Smooth muscle cell of the brain vasculature (primary cell): ENCODE data around the gene M1AP.

Experiments used
- DNase-seq: peaks from one replicate; pipeline ENCODE4 v3.0.0-alpha.2; 2012; ENCODE audit warnings: low read depth, low spot score

The M1AP gene

GRCh38 chr2:74546004-74546403 lies 102.1 kb downstream of the M1AP start:
- DNase-seq: no peak

GRCh38 chr2:74544634-74545033 lies 103.5 kb downstream of the M1AP start:
- DNase-seq: no peak

GRCh38 chr2:74542978-74543377 lies 105.2 kb downstream of the M1AP start:
- no peak for DNase-seq

GRCh38 chr2:74540291-74540690 lies 107.8 kb downstream of the M1AP start:
- no peak for DNase-seq

GRCh38 chr2:74538881-74539339 lies 109.2 kb downstream of the M1AP start:
- DNase-seq: no peak

- DNase-seq: no peak
Observed at GRCh38 chr2:74537140-74537539, 111.0 kb downstream of the M1AP start.

GRCh38 chr2:74536166-74536950 lies 111.8 kb downstream of the M1AP start:
- DNase-seq: no peak

- DNase-seq: no peak
Observed at GRCh38 chr2:74535440-74535965, 112.6 kb downstream of the M1AP start.

- DNase-seq: no peak
Observed at GRCh38 chr2:74534411-74534810, 113.7 kb downstream of the M1AP start.

GRCh38 chr2:74533464-74533863 lies 114.7 kb downstream of the M1AP start:
- DNase-seq: no peak

- DNase-seq: no peak
Observed at GRCh38 chr2:74532222-74532621, 115.9 kb downstream of the M1AP start.

- no peak for DNase-seq
Observed at GRCh38 chr2:74531666-74532065, 116.5 kb downstream of the M1AP start.

- DNase-seq: no peak
Observed at GRCh38 chr2:74530239-74531187, 117.6 kb downstream of the M1AP start.

- DNase-seq: peak; percentile 99
Observed at GRCh38 chr2:74529357-74530238, 118.5 kb downstream of the M1AP start, which contains the start of the genes AUP1 and HTRA2. Gene AUP1, minus strand, starts transcription at chr2:74529706. Its CDS starts 77 bp downstream, at chr2:74529629. Gene HTRA2, plus strand, starts transcription at chr2:74529933. Its CDS starts 74 bp downstream, at chr2:74530007.

GRCh38 chr2:74528600-74529356 lies 119.4 kb downstream of the M1AP start:
- no peak for DNase-seq

GRCh38 chr2:74527741-74528140 lies 120.4 kb downstream of the M1AP start:
- DNase-seq: no peak

GRCh38 chr2:74526649-74527230 lies 121.4 kb downstream of the M1AP start:
- DNase-seq: no peak

GRCh38 chr2:74525717-74526648 lies 122.1 kb downstream of the M1AP start, which contains the start of gene DQX1:
Gene DQX1, minus strand, starts transcription at chr2:74526231. Its CDS starts 502 bp downstream, at chr2:74525729.
- DNase-seq: no peak
